Measurements from ENCODE around the gene C17orf67.

- TF ChIP-seq, protein P1, sequence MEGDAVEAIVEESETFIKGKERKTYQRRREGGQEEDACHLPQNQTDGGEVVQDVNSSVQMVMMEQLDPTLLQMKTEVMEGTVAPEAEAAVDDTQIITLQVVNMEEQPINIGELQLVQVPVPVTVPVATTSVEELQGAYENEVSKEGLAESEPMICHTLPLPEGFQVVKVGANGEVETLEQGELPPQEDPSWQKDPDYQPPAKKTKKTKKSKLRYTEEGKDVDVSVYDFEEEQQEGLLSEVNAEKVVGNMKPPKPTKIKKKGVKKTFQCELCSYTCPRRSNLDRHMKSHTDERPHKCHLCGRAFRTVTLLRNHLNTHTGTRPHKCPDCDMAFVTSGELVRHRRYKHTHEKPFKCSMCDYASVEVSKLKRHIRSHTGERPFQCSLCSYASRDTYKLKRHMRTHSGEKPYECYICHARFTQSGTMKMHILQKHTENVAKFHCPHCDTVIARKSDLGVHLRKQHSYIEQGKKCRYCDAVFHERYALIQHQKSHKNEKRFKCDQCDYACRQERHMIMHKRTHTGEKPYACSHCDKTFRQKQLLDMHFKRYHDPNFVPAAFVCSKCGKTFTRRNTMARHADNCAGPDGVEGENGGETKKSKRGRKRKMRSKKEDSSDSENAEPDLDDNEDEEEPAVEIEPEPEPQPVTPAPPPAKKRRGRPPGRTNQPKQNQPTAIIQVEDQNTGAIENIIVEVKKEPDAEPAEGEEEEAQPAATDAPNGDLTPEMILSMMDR (IDR thresholded peaks at IDR 0.05; ENCODE audit: low read depth, low read length, missing input control), result no peak
- TF ChIP-seq, protein P2, sequence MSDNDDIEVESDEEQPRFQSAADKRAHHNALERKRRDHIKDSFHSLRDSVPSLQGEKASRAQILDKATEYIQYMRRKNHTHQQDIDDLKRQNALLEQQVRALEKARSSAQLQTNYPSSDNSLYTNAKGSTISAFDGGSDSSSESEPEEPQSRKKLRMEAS (IDR thresholded peaks at IDR 0.05), result no peak
- no peak for TF ChIP-seq ZBTB33 (IDR thresholded peaks at IDR 0.05)
- TF ChIP-seq EGR1 (IDR thresholded peaks at IDR 0.05; ENCODE audit: low read depth in 2 of 2), result no peak
- no peak for TF ChIP-seq HNF4G (IDR thresholded peaks at IDR 0.05)
- no peak for TF ChIP-seq FOXA1 (IDR thresholded peaks at IDR 0.05)
Measured at GRCh38 chr17:56830726-56831368, 2.9 kb downstream of the C17orf67 start.
